Gastroesophageal sphincter (tissue), 3 donors: ENCODE results near the gene RALGAPB.

Experiments
- CTCF ChIP-seq, 4 experiments: fragments of 200-600 bp in 2 of 4; fragments of 450-650 bp in 2 of 4; sonication (generic) in 1 of 4; IDR thresholded peaks; one replicate each; pipeline ENCODE4 v1.5.1; 2017 to 2019; ENCODE audit warnings: antibody characterized with exemption in 4 of 4, mild to moderate bottlenecking in 2 of 4, moderate library complexity in 2 of 4
- POLR2A ChIP-seq, 2 donors: fragments of 450-650 bp; IDR thresholded peaks; one replicate each; pipeline ENCODE4 v1.6.1; 2017; ENCODE audit warnings: antibody characterized with exemption in 2 of 2, mild to moderate bottlenecking in 2 of 2, moderate library complexity in 1 of 2
- POLR2AphosphoS5 ChIP-seq: sonication (generic); formaldehyde crosslinking; IDR thresholded peaks from one replicate; pipeline ENCODE4 v1.6.1; 2017; ENCODE audit warnings: antibody characterized with exemption

GRCh38 chr20:38429301-38429700 is 43.3 kb upstream of the RALGAPB start:
- no peak for TF ChIP-seq CTCF (IDR thresholded peaks at IDR 0.05)
- no peak for TF ChIP-seq POLR2A (IDR thresholded peaks at IDR 0.05)
- no peak for TF ChIP-seq POLR2AphosphoS5
